ENCODE data around the gene GCC2. TPM values are rescaled to one million over a fixed set of nuclear protein-coding genes. Genes with fewer than 3 reads are reported as not detected.

GCC2 gene, protein sequence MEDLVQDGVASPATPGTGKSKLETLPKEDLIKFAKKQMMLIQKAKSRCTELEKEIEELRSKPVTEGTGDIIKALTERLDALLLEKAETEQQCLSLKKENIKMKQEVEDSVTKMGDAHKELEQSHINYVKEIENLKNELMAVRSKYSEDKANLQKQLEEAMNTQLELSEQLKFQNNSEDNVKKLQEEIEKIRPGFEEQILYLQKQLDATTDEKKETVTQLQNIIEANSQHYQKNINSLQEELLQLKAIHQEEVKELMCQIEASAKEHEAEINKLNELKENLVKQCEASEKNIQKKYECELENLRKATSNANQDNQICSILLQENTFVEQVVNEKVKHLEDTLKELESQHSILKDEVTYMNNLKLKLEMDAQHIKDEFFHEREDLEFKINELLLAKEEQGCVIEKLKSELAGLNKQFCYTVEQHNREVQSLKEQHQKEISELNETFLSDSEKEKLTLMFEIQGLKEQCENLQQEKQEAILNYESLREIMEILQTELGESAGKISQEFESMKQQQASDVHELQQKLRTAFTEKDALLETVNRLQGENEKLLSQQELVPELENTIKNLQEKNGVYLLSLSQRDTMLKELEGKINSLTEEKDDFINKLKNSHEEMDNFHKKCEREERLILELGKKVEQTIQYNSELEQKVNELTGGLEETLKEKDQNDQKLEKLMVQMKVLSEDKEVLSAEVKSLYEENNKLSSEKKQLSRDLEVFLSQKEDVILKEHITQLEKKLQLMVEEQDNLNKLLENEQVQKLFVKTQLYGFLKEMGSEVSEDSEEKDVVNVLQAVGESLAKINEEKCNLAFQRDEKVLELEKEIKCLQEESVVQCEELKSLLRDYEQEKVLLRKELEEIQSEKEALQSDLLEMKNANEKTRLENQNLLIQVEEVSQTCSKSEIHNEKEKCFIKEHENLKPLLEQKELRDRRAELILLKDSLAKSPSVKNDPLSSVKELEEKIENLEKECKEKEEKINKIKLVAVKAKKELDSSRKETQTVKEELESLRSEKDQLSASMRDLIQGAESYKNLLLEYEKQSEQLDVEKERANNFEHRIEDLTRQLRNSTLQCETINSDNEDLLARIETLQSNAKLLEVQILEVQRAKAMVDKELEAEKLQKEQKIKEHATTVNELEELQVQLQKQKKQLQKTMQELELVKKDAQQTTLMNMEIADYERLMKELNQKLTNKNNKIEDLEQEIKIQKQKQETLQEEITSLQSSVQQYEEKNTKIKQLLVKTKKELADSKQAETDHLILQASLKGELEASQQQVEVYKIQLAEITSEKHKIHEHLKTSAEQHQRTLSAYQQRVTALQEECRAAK (N-terminal part only)
- total RNA-seq = 10 to 100 TPM; 57.0 to 59.9 TPM
- 24.0 TPM for polyA plus RNA-seq (2013, experiment 1 of 2)
- polyA plus RNA-seq (2013, experiment 2 of 2) = 26.3 TPM
- long read RNA-seq, experiment 1, full-length matches to known transcripts = 1 of 8 reads
- long read RNA-seq, experiment 1, partial matches to known transcripts = 4 of 8 reads
- long read RNA-seq, experiment 1, other reads (novel, unspliced or antisense) = 3 of 8 reads
- long read RNA-seq, experiment 2, full-length matches to known transcripts = 18 of 53 reads
- long read RNA-seq, experiment 2, partial matches to known transcripts = 12 of 53 reads
- long read RNA-seq, experiment 2, other reads (novel, unspliced or antisense) = 23 of 53 reads
- long read RNA-seq, experiment 3, transcript GCC2-203 (6 exons, 786 nt) = major isoform, 17 of 144 reads
- long read RNA-seq, experiment 3, partial matches to known transcripts = 121 of 144 reads
- long read RNA-seq, experiment 3, other reads (novel, unspliced or antisense) = 6 of 144 reads
- long read RNA-seq, experiment 4, transcript GCC2-203 (6 exons, 786 nt) = major isoform, 9 of 79 reads
- long read RNA-seq, experiment 4, partial matches to known transcripts = 63 of 79 reads
- long read RNA-seq, experiment 4, other reads (novel, unspliced or antisense) = 7 of 79 reads

DNA sequence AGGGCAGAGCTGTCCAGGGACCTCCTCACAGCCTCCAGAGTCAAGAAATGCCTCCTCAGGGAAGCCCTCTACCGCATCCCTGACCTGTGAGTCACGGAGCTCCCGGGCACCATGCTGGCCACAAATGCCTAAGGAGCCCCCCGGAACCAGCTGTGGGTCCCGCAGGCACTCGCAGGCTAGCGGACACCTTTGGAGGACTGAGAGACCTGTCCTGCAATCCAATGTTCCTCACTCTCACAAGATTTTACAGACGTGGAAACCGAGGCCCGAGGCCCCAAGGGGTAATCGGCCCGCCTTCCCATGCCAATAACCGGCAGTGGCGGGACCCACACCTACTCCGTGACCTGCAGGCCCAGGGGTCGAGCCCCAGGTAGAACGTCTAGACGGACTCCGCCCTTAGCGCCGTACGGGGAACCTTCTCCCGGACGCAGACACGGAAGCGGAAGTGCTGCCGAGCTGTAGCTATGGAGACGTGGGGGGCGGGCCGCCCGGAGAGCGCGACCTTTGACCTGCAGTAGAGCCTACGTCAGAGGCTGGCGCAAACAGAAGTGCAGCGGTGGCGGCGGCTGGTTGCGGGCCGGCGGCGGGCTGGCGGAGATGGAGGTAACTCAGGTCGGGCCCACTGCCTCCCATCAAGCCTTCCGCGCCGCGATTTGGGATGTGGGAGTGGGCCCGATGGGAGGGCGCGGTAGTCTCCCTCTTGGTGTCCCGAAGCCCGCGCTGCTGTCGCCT, at the start of gene GCC2:
Gene GCC2, plus strand, starts transcription at position 529 of the 732 bp plus-strand sequence. Its CDS starts 69 bp downstream, at position 598.
- H3K27me3 ChIP-seq (ENCODE audit: control insufficient read depth, insufficient read depth, low read length, poor library complexity, severe bottlenecking) = no peaks in the 10 kb centered on the region
- 0% methylated on average over 20 to 55 of the region's 55 CpGs for WGBS, 2 experiments (ENCODE audit: insufficient coverage in 1 of 2, insufficient read length in 1 of 2)

GRCh38 chr2:108399479-108399878, 49.5 kb upstream of the GCC2 start:
- peaks cover 14% of the 10 kb centered on the region for H3K9me3 ChIP-seq (ENCODE audit: control insufficient read depth, low read length)
- no peak overlapping the region for H3K4me3 ChIP-seq (ENCODE audit: low read length)
- Mint-ChIP-seq H3K36me3 (ENCODE audit: low read depth) (peaks cover 9% of the 10 kb centered on the region), H3K4me3 (no peak overlapping the region), H3K27ac (no peak overlapping the region), H3K27me3 (ENCODE audit: insufficient read depth) (no peaks in the 10 kb centered on the region), H3K4me1 (peaks cover 8% of the 10 kb centered on the region), H3K9me3 (peaks cover 46% of the 10 kb centered on the region)
- H3K36me3 ChIP-seq (ENCODE audit: control insufficient read depth, insufficient read depth, low read length) = no peaks in the 10 kb centered on the region
- 82 to 100% methylated on average over 2 of the region's 2 CpGs for WGBS, 2 experiments (ENCODE audit: insufficient coverage in 1 of 2, insufficient read length in 1 of 2)
- no peak for TF ChIP-seq CTCF (conservative IDR thresholded peaks at IDR 0.05)
- H3K9ac ChIP-seq (ENCODE audit: extremely low read depth, low read length, poor library complexity, severe bottlenecking) = no peak overlapping the region
- DNase-seq = no peak
- no peaks in the 10 kb centered on the region for H3K27me3 ChIP-seq (ENCODE audit: control insufficient read depth, insufficient read depth, low read length, poor library complexity, severe bottlenecking)
- H3K4me1 ChIP-seq (ENCODE audit: control insufficient read depth, insufficient read depth, low read length) = no peaks in the 10 kb centered on the region
- no peak overlapping the region for H3K27ac ChIP-seq (ENCODE audit: low read depth, low read length)

More for the DNA sequence above, at the start of gene GCC2:
- Mint-ChIP-seq H3K4me3 (peak within 1 kb of the TSS; percentile 87), H3K36me3 (ENCODE audit: low read depth) (peaks cover 23% of the 10 kb centered on the region), H3K27ac (peak within 1 kb of the TSS; percentile 98), H3K4me1 (peaks cover 15% of the 10 kb centered on the region), H3K27me3 (ENCODE audit: insufficient read depth) (no peaks in the 10 kb centered on the region), H3K9me3 (no peaks in the 10 kb centered on the region)
- H3K9ac ChIP-seq (ENCODE audit: extremely low read depth, low read length, poor library complexity, severe bottlenecking) = peak within 1 kb of the TSS; percentile 93
- H3K4me1 ChIP-seq (ENCODE audit: control insufficient read depth, insufficient read depth, low read length) = no peaks in the 10 kb centered on the region
- no peaks in the 10 kb centered on the region for H3K9me3 ChIP-seq (ENCODE audit: control insufficient read depth, low read length)
- H3K27ac ChIP-seq (ENCODE audit: low read depth, low read length) = peak within 1 kb of the TSS; percentile 74
- peak; percentile 98 for DNase-seq
- H3K4me3 ChIP-seq (ENCODE audit: low read length) = peak within 1 kb of the TSS; percentile 96
- H3K36me3 ChIP-seq (ENCODE audit: control insufficient read depth, insufficient read depth, low read length) = peaks cover 31% of the 10 kb centered on the region
- TF ChIP-seq CTCF (conservative IDR thresholded peaks at IDR 0.05) = no peak
